Neural progenitor cell (in vitro differentiated cells): Measurements from ENCODE around the gene CCNYL1.
"Not testable (repeated sequence)": the region's sequence is repeated elsewhere in the genome, so short reads cannot be mapped to it uniquely, and the experiment has no call there.

Experiments
- CTCF ChIP-seq: fragments of 200-600 bp; sonication (generic); IDR thresholded peaks from 2 replicates; pipeline ENCODE4 v1.5.1; 2017; ENCODE audit warnings: antibody characterized with exemption, mild to moderate bottlenecking
- EZH2phosphoT487 ChIP-seq: fragments of 200-600 bp; sonication (generic); IDR thresholded peaks from 2 replicates; pipeline ENCODE4 v1.6.1; 2017; ENCODE audit warnings: antibody characterized with exemption

DNA sequence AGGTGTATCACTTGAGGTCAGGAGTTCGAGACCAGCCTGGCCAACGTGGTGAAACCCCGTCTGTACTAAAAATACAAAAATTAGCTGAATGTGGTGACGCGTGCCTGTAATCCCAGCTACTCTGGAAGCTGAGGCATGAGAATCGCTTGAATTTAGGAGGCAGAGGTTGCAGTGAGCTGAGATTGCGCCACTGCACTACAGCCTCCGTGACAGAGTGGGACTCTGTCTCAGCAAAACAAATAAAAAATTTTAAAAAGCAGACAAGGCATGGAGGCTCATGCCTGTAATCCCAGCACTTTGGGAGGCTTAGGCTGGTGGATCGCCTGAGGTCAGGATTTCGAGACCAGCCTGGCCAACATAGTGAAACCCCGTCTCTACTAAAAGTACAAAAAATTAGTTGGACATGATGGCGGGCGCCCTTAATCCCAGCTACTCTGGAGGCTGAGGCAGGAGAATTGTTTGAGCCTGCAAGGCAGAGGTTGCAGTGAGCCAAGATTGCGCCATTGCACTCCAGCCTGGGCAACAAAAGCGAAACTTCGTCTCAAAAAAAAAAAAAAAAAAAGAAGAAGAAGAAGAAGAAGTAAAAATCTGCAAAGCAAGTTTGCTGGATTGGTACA, 20.5 kb upstream of the CCNYL1 start:
- TF ChIP-seq CTCF, EZH2phosphoT487: not testable (repeated sequence)
